GM12874 (cell line): ENCODE results near the gene GNAQ.

Source experiments
- CTCF ChIP-seq: IDR thresholded peaks from 2 replicates; pipeline ENCODE4 v1.5.1; 2011; ENCODE audit warnings: low read depth, mild to moderate bottlenecking, control low read depth, low read length, moderate library complexity; ENCODE audit not compliant: insufficient read depth

The GNAQ gene

GRCh38 chr9:77763566-77763965, 268.0 kb downstream of the GNAQ start:
- TF ChIP-seq CTCF: no peak

- TF ChIP-seq CTCF: no peak
Measured at GRCh38 chr9:77759391-77759790, 272.2 kb downstream of the GNAQ start.

GRCh38 chr9:77756449-77756848, 275.2 kb downstream of the GNAQ start:
- peak; percentile 41; the same call in 1 of the 2 replicates for TF ChIP-seq CTCF

GRCh38 chr9:77753180-77753579, 278.4 kb downstream of the GNAQ start:
- no peak for TF ChIP-seq CTCF

GRCh38 chr9:77752554-77752953, 279.1 kb downstream of the GNAQ start:
- TF ChIP-seq CTCF: no peak

GRCh38 chr9:77751341-77752091, 280.1 kb downstream of the GNAQ start:
- peak; percentile 39 for TF ChIP-seq CTCF

GRCh38 chr9:77750981-77751340, 280.6 kb downstream of the GNAQ start:
- no peak for TF ChIP-seq CTCF
